GM18951 (cell line): Measurements from ENCODE around the gene SYCP2.
"Not testable (repeated sequence)": the region's sequence is repeated elsewhere in the genome, so short reads cannot be mapped to it uniquely, and the experiment has no call there.

ENCODE experiments used
- POLR2A ChIP-seq: IDR thresholded peaks from 4 replicates; pipeline ENCODE4 v1.6.1; 2011; ENCODE audit warnings: mild to moderate bottlenecking; ENCODE audit not compliant: insufficient read length, insufficient read depth; ENCODE audit errors: extremely low read depth
- in situ Hi-C: fragments of 300-500 bp; cut with MboI; formaldehyde crosslinking; loops from one replicate; pipeline ENCODE4 v1.12.0; 2022; ENCODE audit warnings: low sequenced_read_pairs, mixed read lengths, inconsistent platforms; ENCODE audit not compliant: unreplicated experiment

The SYCP2 gene

DNA sequence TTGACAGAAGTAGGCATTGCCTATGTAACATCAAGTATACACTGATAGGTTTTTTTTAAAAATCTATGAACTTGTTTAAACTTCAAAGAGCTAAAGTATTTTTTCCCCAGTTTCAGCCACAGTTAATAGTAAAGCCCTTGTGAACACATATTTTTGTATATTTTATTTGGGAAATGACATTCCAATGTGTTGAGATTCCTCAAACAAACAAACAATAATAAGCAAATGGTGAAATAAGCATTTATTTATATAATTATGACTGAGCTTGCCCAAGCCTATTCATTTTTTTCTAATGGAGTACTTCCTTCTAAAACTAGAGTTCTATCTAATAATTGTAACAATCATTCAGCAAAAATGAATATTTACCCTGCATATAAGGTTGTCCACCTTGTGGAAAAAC, 12.5 kb downstream of the SYCP2 start:
- no peak for TF ChIP-seq POLR2A
- in situ Hi-C loops, result no loop called here

DNA sequence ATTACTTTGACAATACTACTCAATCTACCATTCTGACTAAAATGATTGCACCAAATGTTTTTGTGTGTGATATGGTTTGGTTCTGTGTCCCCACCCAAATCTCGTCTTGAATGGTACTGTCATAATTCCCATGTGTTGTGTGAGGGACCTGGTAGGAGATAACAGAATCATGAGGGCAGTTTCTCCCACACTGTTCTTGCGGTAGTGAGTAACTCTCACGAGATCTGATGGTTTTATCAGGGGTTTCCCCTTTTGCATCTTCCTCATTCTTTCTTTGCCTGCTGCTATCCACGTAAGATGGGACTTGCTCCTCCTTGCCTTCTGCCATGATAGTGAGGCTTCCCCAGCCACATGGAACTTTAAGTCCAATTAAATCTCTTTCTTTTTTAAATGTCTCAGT, 20.8 kb downstream of the SYCP2 start:
- in situ Hi-C loops, result no loop called here
- TF ChIP-seq POLR2A, result no peak

DNA sequence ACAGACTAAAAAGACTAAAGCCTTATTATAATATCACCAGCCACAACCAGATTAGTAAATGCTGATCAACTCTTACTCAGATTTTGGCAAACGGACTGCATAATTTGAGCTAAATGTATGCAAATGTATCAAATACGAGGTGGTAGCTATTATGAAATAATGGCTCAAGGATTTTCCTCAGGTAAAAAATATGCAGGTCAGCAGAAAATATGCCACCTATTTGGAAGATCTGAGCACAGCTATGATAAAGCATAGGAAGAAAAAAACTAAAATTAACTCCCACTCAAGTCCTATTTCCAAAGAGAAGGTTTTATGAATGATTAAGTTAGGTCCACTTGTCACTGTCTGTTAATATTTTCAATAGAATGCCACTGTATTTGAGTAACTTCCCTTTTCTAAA, 22.4 kb downstream of the SYCP2 start:
- TF ChIP-seq POLR2A, result no peak
- in situ Hi-C loops, result no loop called here

DNA sequence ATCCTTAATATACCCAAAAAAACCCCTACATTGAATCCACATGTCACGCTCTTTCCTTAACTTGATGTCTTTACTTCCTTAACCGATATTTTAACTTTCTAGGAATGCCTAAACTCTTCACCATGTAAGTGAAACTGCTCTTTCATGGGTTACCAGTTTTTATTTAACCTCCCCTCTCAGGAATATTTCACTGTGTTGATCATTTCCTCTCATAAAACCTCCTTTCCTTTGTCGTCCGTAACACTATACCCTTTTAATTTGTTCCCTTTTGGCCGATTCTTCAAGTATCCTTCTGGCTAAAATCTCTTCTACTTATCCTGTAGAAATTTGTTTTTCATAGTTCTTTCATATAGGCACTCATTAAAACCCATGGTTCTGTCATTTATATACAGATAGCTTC, 24.6 kb downstream of the SYCP2 start:
- no peak for TF ChIP-seq POLR2A
- in situ Hi-C loops, result no loop called here

DNA sequence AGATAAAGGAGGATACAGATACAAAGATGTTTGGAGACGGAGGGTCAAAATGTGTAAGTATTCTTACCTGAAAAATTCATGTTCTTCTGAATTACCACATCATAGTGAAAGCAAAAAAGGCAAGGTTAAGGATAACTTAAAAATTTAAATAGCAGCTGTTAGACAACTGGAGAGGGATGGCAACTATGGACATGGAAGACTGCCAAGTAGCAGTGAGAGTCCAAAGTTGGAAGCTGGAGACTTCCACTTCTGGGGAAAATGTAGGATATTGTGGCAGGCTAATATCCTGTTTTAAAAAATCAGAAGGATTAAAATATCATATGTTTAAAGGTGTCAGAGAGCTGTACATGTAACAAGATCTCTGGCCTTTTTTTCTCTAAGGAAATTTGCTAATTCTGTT, 29.8 kb downstream of the SYCP2 start:
- TF ChIP-seq POLR2A, result no peak
- in situ Hi-C loops, result no loop called here

DNA sequence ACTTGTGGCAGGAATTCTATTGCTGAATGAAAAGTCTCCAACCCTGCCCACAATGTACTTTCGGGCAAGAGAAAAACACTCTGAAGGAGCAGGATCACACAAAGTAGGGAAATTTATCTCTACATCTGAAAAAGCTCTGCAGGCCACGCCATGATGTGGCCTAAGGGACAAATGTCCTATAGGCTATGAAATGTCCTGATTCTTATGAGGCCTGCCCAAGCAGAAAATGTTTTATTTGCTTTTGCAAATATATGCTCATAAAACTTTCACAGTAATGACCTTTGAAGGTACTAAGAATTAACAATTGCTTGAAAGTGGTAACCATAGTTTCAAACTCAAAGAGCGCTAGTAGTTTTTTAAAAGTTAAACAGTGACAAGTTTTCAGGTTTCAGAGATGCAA, 31.0 kb downstream of the SYCP2 start:
- no peak for TF ChIP-seq POLR2A
- in situ Hi-C loops, result no loop called here

DNA sequence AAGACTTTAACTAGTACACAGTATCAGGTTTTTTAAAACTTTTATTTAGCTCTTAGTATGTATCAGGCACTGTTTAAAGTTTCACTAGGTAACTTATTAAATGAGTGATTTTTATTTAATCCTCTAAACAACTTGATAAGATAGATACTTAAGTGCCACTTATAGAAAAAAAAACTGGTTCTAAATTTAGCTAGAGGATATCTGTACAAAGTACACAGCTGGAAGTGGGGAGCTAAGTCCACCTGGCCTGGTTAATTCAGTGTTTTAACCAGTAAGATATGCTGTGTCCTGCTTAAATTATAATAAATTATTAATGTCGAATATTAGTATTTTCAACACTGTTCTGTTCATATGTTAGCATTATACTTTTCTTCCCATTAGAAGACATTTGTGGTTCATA, 37.5 kb downstream of the SYCP2 start:
- in situ Hi-C loops, result no loop called here
- TF ChIP-seq POLR2A, result no peak

DNA sequence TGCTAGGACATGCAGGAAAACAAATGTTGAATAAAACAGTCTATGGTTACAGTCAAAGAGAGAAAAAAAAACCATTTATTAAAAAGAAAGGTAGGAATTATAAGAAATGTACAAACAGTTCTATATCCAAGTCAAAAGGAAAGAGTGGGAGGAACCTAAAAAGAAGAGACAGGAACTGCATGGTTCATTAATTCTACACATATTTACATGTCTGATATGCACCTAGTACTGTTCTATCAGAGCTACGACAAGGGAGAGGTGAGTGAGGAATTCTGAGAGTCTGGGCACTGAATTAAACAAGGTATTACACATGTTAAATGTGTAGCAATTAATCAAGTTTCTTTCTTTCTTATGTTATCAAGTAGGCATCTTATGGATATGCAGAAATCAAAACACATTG, 41.9 kb downstream of the SYCP2 start:
- in situ Hi-C loops, result no loop called here
- TF ChIP-seq POLR2A, result no peak

DNA sequence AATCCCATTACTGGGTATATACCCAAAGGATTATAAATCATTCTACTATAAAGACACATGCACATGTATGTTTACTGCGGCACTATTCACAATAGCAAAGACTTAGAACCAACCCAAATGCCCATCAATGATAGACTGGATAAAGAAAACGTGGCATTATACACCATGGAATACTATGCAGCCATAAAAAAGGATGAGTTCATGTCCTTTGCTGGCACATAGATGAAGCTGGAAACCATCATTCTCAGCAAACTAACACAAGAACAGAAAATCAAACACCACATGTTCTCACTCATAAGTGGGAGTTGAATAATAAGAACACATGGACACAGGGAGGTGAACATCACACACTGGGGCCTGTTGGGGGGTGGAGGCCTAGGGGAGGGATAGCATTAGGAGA, 43.4 kb downstream of the SYCP2 start:
- in situ Hi-C loops, result not testable (repeated sequence)

DNA sequence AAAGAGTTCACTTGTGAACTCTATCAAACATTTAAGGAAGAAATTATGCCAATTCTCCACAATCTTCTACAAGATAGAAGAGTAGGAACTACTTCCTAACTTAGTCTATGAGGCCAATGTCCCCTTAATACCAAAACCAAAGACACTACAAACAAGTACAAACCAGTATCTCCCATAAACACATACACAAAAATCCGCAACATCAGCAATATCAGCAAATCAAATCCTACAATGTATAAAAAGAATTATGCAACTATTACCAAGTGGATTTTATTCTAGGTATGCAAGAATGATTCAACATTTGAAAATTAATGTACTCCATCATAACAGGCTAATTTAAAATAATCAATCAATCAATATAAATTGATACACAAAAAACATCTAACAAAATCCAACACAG, 45.4 kb downstream of the SYCP2 start:
- no peak for TF ChIP-seq POLR2A
- in situ Hi-C loops, result no loop called here

DNA sequence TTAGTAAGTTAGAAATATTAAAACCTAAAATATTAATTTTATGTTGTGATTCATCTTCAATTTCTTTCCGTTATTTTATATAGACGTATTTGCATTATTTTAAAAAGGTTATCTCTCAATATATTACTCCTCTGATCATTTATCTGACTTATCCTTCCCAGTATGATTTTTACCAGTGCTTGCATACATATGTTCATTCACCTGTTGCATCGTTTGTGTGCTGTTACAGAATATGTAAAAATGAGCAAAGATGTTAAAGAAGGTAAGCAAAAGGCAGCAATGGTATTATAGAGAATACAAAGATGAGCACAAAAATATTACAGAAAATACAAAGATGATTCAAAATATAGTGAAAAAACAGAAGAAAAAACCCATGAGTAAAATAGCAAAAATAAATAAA, 48.9 kb downstream of the SYCP2 start:
- no peak for TF ChIP-seq POLR2A
- in situ Hi-C loops, result no loop called here

DNA sequence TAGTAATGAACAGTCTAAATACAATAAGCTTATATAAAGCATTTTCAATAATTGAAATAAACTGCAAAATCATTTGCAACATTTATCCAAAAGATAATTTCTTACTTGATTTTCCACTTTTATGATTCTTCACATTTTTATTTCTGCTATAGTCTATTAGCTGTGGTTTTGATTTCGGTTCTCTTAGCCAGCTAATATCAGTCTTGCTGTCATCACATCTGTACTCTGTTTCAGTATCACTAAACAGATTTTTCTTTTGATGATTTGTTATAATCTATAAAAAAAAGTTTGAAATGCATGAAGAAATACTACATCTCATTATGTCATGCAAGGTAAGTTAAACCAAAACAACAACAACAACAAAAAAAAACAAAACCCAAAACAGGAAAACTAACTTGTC, 53.2 kb downstream of the SYCP2 start:
- TF ChIP-seq POLR2A, result no peak
- in situ Hi-C loops, result no loop called here

DNA sequence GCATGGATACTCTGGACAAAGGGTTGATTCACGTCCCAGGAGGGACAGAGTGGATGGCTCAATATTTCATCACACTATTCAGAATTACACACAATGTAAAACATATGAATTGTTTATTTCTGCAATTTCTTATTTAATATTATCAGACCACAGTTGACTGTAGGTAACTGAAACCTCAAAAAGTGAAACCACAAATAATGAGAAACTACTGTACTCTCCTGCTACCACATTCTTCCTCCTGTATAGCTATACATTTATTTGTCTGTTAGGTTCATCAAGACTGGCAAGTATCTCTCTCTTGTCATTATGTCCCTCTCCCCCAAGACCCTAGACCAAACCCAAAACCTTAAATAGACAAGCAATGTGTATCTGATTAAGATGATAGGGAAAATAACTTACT, 60.0 kb downstream of the SYCP2 start:
- in situ Hi-C loops, result no loop called here
- TF ChIP-seq POLR2A, result no peak

DNA sequence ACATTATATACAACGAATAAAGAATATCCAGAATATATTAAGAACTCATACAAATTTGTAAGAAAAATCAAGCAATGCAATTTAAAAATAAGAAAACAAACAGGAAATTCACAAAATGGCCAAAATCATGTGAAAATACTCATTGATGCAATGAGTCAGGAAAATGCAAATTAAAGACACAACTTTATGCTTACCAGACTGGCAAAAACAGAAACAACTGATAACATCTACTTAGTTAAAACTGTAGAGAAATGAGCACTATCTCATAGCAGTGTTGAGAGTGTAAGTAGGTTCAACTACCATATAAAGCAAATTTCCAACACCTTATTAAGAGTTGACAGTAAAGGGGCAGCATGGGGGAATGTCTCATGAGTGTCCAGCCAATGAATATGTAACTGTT, 62.3 kb downstream of the SYCP2 start:
- in situ Hi-C loops, result no loop called here
- TF ChIP-seq POLR2A, result no peak

DNA sequence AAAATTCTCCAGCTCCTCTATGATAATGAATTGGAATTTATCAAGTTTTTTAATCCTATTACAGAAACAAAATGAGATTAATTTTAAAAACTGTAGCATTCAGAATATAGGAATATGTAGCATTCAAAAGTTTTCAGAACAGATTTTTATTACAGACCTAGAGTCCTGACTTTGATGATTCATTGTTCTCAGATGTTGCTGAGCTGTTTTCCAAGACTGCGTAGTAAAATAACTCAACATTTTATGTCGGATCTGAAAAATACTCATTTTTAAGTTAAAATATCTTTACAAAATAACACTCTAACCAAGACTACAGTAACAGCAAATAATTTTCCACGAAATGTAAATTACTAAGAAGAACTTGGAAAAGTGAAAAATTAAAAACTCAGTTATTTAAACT, 67.1 kb downstream of the SYCP2 start:
- in situ Hi-C loops, result no loop called here
- no peak for TF ChIP-seq POLR2A
